H1 (cell line): ENCODE results near the gene GCLM. TPM values are rescaled to one million over a fixed set of nuclear protein-coding genes. Genes with fewer than 3 reads are reported as not detected.

Source experiments
- CTCF ChIA-PET: fragments of 300-600 bp; sonication (Branson Sonifier 250); formaldehyde crosslinking; loops from one replicate; lab custom pipeline; 2021; ENCODE audit not compliant: partially characterized antibody; lab: Charles Lee
- POLR2A ChIA-PET: fragments of 300-600 bp; sonication (Branson Sonifier 250); formaldehyde crosslinking; loops from one replicate; lab custom pipeline; 2021; ENCODE audit warnings: inconsistent platforms; ENCODE audit not compliant: partially characterized antibody; lab: Charles Lee
- DNase-seq, 2 experiments: peaks; one replicate each; pipeline versions ENCODE4 v3.0.0 to v3.0.0-alpha.2; 2010 to 2022; ENCODE audit warnings: low spot score in 2 of 2, low read depth in 1 of 2, mixed read lengths in 1 of 2
- FAIRE-seq: peaks from 2 replicates; lab custom pipeline; 2011; peaks lifted over from hg19 to GRCh38; lab: Jason Lieb, UNC
- H2AFZ ChIP-seq: 2 replicates; pipeline ENCODE4 v1.8.1; 2012; ENCODE audit warnings: low read length, inconsistent platforms
- H2AK5ac ChIP-seq: 2 replicates; pipeline ENCODE4 v1.6.1; 2013; ENCODE audit warnings: low read depth, low read length
- H2BK120ac ChIP-seq: replicated peaks from 2 replicates; pipeline ENCODE3; 2013; ENCODE audit warnings: low read depth, low read length, inconsistent platforms
- H2BK12ac ChIP-seq: 2 replicates; pipeline ENCODE4 v1.6.1; 2013; ENCODE audit warnings: low read depth, low read length
- H2BK15ac ChIP-seq: 2 replicates; pipeline ENCODE4 v1.6.1; 2013; ENCODE audit warnings: low read length
- H2BK20ac ChIP-seq: 2 replicates; pipeline ENCODE4 v1.6.1; 2013; ENCODE audit warnings: low read length
- H2BK5ac ChIP-seq: 2 replicates; pipeline ENCODE4 v1.6.1; 2013; ENCODE audit warnings: low read depth, low read length
- H3K14ac ChIP-seq: 2 replicates; pipeline ENCODE4 v1.6.1; 2013; ENCODE audit warnings: inconsistent platforms; ENCODE audit not compliant: insufficient read length
- H3K18ac ChIP-seq: 2 replicates; pipeline ENCODE4 v1.6.1; 2013; ENCODE audit warnings: low read length; ENCODE audit errors: extremely low read depth
- H3K23ac ChIP-seq: 2 replicates; pipeline ENCODE4 v1.6.1; 2013; ENCODE audit warnings: inconsistent platforms; ENCODE audit not compliant: insufficient read length
- H3K23me2 ChIP-seq: 2 replicates; pipeline ENCODE4 v1.6.1; 2013; ENCODE audit warnings: low read depth, low read length
- H3K27ac ChIP-seq: 2 replicates; pipeline ENCODE4 v1.6.1; 2011; ENCODE audit warnings: low read depth, low read length, inconsistent platforms
- H3K27me3 ChIP-seq, 4 experiments: replicated peaks in 1 of 4; 1 replicate in 1 of 4; 2 replicates in 3 of 4; pipeline versions ENCODE4 v1.6.1 to v1.8.1; 2011 to 2013; ENCODE audit warnings: low read length in 3 of 4, mild to moderate bottlenecking in 3 of 4, inconsistent platforms in 2 of 4, mixed read lengths in 2 of 4, moderate library complexity in 1 of 4; ENCODE audit not compliant: control insufficient read depth in 3 of 4, insufficient read depth in 3 of 4; ENCODE audit errors: extremely low read depth in 1 of 4
- H3K36me3 ChIP-seq, 4 experiments: 2 replicates each; pipeline versions ENCODE4 v1.6.1 to v1.8.1; 2011 to 2013; ENCODE audit warnings: mild to moderate bottlenecking in 4 of 4, low read length in 3 of 4, moderate library complexity in 2 of 4, control low read depth in 1 of 4, inconsistent platforms in 1 of 4; ENCODE audit not compliant: insufficient read depth in 4 of 4, control insufficient read depth in 2 of 4
- H3K4ac ChIP-seq: replicated peaks from 2 replicates; pipeline ENCODE3; 2013; ENCODE audit warnings: low read length, low read depth, mixed read lengths, inconsistent platforms; ENCODE audit not compliant: insufficient read length
- H3K4me1 ChIP-seq, 4 experiments: replicated peaks in 1 of 4; 1 replicate in 1 of 4; 2 replicates in 3 of 4; pipeline versions ENCODE4 v1.6.1 to v1.8.1; 2011 to 2013; ENCODE audit warnings: low read length in 3 of 4, inconsistent platforms in 2 of 4, mixed read lengths in 1 of 4; ENCODE audit not compliant: insufficient read depth in 4 of 4, control insufficient read depth in 3 of 4
- H3K4me2 ChIP-seq, 2 experiments: 2 replicates each; pipeline versions ENCODE4 v1.6.1 to v1.8.1; 2011 to 2013; ENCODE audit warnings: low read depth in 2 of 2, low read length in 2 of 2, control low read depth in 1 of 2, inconsistent platforms in 1 of 2, mild to moderate bottlenecking in 1 of 2; ENCODE audit not compliant: insufficient read depth in 1 of 2
- H3K4me3 ChIP-seq, 4 experiments: fragments of 200-600, 300-600 bp in 1 of 4; sonication (generic), shearing (Covaris generic), sonication (Bioruptor Twin) in 1 of 4; 2 replicates each; pipeline versions ENCODE4 v1.5.1 to v1.8.1; 2011 to 2016; ENCODE audit warnings: low read length in 4 of 4, low read depth in 3 of 4, control low read depth in 2 of 4, inconsistent platforms in 2 of 4, mild to moderate bottlenecking in 2 of 4, mixed read lengths in 1 of 4, moderate library complexity in 1 of 4; ENCODE audit not compliant: insufficient read depth in 2 of 4; ENCODE audit errors: extremely low read depth in 1 of 4
- H3K56ac ChIP-seq: replicated peaks from 2 replicates; pipeline ENCODE3; 2013; ENCODE audit warnings: low read depth, mild to moderate bottlenecking, mixed read lengths, low read length, inconsistent platforms; ENCODE audit not compliant: insufficient read length
- H3K79me1 ChIP-seq: 2 replicates; pipeline ENCODE4 v1.6.1; 2013; ENCODE audit warnings: low read depth, low read length, control low read depth
- H3K79me2 ChIP-seq, 2 experiments: 2 replicates each; pipeline versions ENCODE4 v1.6.1 to v1.8.1; 2012 to 2013; ENCODE audit warnings: low read length in 2 of 2, mild to moderate bottlenecking in 2 of 2, inconsistent platforms in 1 of 2; ENCODE audit not compliant: insufficient read depth in 2 of 2, control insufficient read depth in 1 of 2
- H3K9ac ChIP-seq, 4 experiments: replicated peaks in 1 of 4; 1 replicate in 1 of 4; 2 replicates in 3 of 4; pipeline versions ENCODE4 v1.6.1 to v1.8.1; 2011 to 2013; ENCODE audit warnings: low read depth in 3 of 4, low read length in 3 of 4, control low read depth in 2 of 4, mild to moderate bottlenecking in 2 of 4, moderate library complexity in 2 of 4, inconsistent platforms in 1 of 4; ENCODE audit errors: extremely low read depth in 1 of 4
- H3K9me3 ChIP-seq, 2 experiments: 2 replicates each; pipeline versions ENCODE4 v1.6.1 to v1.8.1; 2012 to 2013; ENCODE audit warnings: mild to moderate bottlenecking in 2 of 2, moderate library complexity in 2 of 2, control low read depth in 1 of 2, inconsistent platforms in 1 of 2, low read depth in 1 of 2, low read length in 1 of 2, mixed read lengths in 1 of 2; ENCODE audit not compliant: insufficient read depth in 2 of 2
- H4K20me1 ChIP-seq, 2 experiments: replicated peaks in 1 of 2; 2 replicates each; pipeline versions ENCODE3 to v1.8.1; 2011 to 2013; ENCODE audit warnings: inconsistent platforms in 2 of 2, low read length in 2 of 2, mild to moderate bottlenecking in 1 of 2; ENCODE audit not compliant: insufficient read depth in 2 of 2, control insufficient read depth in 1 of 2
- H4K5ac ChIP-seq: 2 replicates; pipeline ENCODE4 v1.6.1; 2013; ENCODE audit warnings: low read length, low read depth, mixed read lengths, inconsistent platforms; ENCODE audit not compliant: insufficient read length
- H4K8ac ChIP-seq: 2 replicates; pipeline ENCODE4 v1.8.0; 2013; ENCODE audit warnings: mild to moderate bottlenecking, moderate library complexity, low read length, inconsistent platforms; ENCODE audit not compliant: insufficient read depth; ENCODE audit errors: extremely low read depth
- H4K91ac ChIP-seq: replicated peaks from 2 replicates; pipeline ENCODE3; 2013; ENCODE audit warnings: low read length, mixed read lengths, inconsistent platforms; ENCODE audit not compliant: insufficient read length
- CREB1 ChIP-seq: IDR thresholded peaks from 2 replicates; pipeline ENCODE4 v1.6.1; 2012; ENCODE audit warnings: inconsistent platforms
- MAFK ChIP-seq: IDR thresholded peaks from 2 replicates; pipeline ENCODE4 v1.6.1; 2012; ENCODE audit warnings: low read depth, mild to moderate bottlenecking, improper control_type of control experiment, low read length
- WGBS, 2 experiments: shearing (Covaris generic) in 1 of 2; methylation state at CpG; one replicate each; pipeline versions ENCODE4 v1.1.6 to v1.1.7; 2013 to 2015; ENCODE audit warnings: low lambda C conversion rate in 2 of 2, mixed read lengths in 2 of 2, inconsistent platforms in 1 of 2, low coverage in 1 of 2, missing lambda C conversion rate in 1 of 2; ENCODE audit not compliant: insufficient replicate concordance in 2 of 2, insufficient coverage in 1 of 2, insufficient read length in 1 of 2; ENCODE audit errors: extremely low coverage in 1 of 2, missing lambda C conversion rate in 1 of 2; 5-methylcytosine and 5-hydroxymethylcytosine counted together
- polyA plus RNA-seq, 7 experiments: library from polyadenylated mRNA; depleted of rRNA in 3 of 7; stranded (reverse) in 5 of 7; unstranded in 2 of 7; fragments of >200 nt in 5 of 7; fragments of 200-250 nt in 2 of 7; gene quantifications; 1 replicate in 5 of 7; 2 replicates in 1 of 7; 4 replicates in 1 of 7; pipeline versions ENCODE4 v1.2.1 to v1.2.3, GENCODE V29; 2011 to 2013; ENCODE audit warnings: missing spikeins in 2 of 7, mixed read lengths in 2 of 7
- total RNA-seq: library from RNA; stranded (reverse); fragmentation: NEBNext Ultra II Directional; extraction: Animal tissue kit (Norgen Biotek cat#: 25700); gene quantifications from 2 replicates; pipeline ENCODE4 v1.2.1, GENCODE V29; 2021

GCLM gene
- total and polyA plus RNA-seq, 2 of the 8 experiments (the other 6 are each of a cell fraction or from before 2014, with no cell fraction given) = 3.1 to 12.8 TPM

GRCh38 chr1:93958032-93958725 lies 48.9 kb upstream of the GCLM start:
- Histone ChIP-seq H2BK20ac (no peak overlapping the region), H3K4ac (no peak overlapping the region), H4K8ac (no peak overlapping the region), H2BK12ac (no peak overlapping the region), H3K9me3 (peaks cover 0 to 6% of the 10 kb centered on the region in 2 experiments; a peak in 2 of 4 replicates), H4K91ac (no peak overlapping the region), H3K18ac (no peak overlapping the region), H3K79me2 (no peaks in the 10 kb centered on the region), H2BK5ac (no peak overlapping the region), H3K14ac (no peak overlapping the region), H4K20me1 (no peaks in the 10 kb centered on the region), H3K4me3 (no peak overlapping the region), H3K27me3 (no peaks in the 10 kb centered on the region), H3K4me2 (no peak overlapping the region), H2AK5ac (no peak overlapping the region), H3K23me2 (peaks cover 1% of the 10 kb centered on the region; the same call in 1 of the 2 replicates), H2BK120ac (no peak overlapping the region), H3K79me1 (no peaks in the 10 kb centered on the region), H2AFZ (no peak overlapping the region), H2BK15ac (no peak overlapping the region), H3K36me3 (no peaks in the 10 kb centered on the region), H3K4me1 (no peaks in the 10 kb centered on the region), H3K9ac (no peak overlapping the region), H3K27ac (no peak overlapping the region), H3K23ac (no peak overlapping the region), H3K56ac (no peak overlapping the region), H4K5ac (no peak overlapping the region)
- WGBS, 2 experiments = 73% methylated on average over 1 of the region's 1 CpG; no CpG with 5 or more reads in 1 of the 2 experiments
- POLR2A ChIA-PET = interaction anchor here (1.3 kb wide), 1 partner anchor 11 kb away, joined by 3 read pairs; no protein-coding TSS in a partner anchor
- DNase-seq (no peak), FAIRE-seq (no peak)
- CTCF ChIA-PET = interaction anchor here (0.6 to 1.2 kb wide), 4 partner anchors 22 to 67 kb away, joined by 3 to 4 read pairs (median 3); no protein-coding TSS in a partner anchor
- TF ChIP-seq MAFK (no peak), CREB1 (no peak)
